Activated CD4-positive, alpha-beta T cell treated with anti-CD3 and anti-CD28 coated beads for 4 hours (primary cell): Measurements from ENCODE around the gene IFI27L1.

ENCODE experiments used
- DNase-seq, 2 donors: peaks; one replicate each; pipeline ENCODE4 v3.0.0-alpha.2; 2020

IFI27L1 gene

GRCh38 chr14:94081386-94081820 is 293 bp downstream of the IFI27L1 start:
- DNase-seq: no peak

DNA sequence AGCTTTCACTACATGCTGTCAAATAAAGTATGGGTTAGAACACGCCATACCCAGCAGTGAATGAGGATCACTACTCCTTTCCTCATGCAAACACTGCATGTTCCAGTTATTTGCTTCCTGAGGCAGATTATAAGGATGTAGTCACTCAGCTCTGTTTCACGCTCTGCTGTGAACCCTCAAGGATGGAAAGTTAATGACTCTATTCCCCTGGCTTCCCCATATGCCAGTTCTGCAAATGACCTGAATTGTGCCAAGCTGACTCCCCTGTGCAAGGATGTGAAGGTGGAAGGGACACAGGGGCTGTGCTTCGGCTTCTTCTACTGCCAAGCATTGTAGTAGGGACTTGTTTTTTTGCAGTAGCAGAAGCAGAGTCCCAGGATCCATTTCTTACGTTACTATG is 6.8 kb downstream of the IFI27L1 start:
- no peak for DNase-seq

GRCh38 chr14:94088516-94088915 is 7.4 kb downstream of the IFI27L1 start:
- DNase-seq: no peak

GRCh38 chr14:94089479-94089878 is 8.4 kb downstream of the IFI27L1 start:
- no peak for DNase-seq

GRCh38 chr14:94093418-94093817 is 12.3 kb downstream of the IFI27L1 start:
- DNase-seq: no peak

- DNase-seq: no peak
Observed at GRCh38 chr14:94097091-94097490, 16.0 kb downstream of the IFI27L1 start.

DNA sequence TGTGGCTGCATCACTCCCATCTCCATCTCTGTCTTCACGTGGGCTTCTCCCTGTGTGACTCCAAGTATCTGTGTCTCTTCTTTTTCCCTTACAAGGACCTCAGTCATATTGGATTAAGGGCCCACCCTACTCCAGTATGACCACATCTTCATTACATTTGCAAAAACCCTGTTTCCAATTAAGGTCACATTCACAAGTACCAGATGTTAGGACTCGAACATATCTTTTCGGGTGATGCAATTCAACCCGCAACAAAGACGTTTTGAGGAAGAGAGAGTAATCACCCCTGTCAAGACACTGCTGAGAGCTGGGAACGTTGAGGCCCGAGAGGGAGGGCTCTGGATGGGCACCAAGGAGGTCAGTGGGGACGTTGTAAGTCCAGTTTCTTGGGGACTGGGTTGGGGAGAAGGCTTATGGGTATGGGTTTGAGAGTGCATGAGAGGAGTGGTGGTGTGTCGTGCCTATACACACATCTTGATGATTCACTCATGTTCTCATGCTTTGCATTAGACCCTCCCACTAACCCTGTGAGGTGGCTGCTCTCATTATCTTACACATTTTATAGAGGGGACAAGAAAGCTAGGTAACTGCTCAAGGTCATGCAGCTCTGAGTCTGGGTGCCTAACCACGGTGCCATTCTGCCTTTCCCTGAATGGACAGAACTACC is 17.3 kb downstream of the IFI27L1 start:
- DNase-seq: no peak

DNA sequence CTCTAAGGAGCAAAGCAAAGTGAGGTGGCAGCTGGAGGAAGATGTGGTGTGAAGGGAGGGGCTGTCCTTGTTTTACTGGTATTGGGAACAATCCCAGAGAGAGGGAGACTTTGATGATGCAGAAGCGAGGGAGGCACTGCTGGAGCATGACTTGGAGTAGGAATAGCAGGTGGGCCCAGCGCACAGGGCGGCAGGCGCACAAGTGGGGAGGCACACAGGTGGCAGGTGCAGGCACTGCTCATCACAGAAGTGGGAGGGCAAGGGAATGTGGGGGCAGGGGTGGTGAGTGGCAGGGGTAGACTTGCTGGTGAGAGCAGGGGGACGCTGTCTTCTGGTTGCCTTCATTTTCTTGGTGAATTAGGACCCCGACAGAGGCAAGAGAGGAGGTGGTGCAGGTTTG is 17.9 kb downstream of the IFI27L1 start:
- DNase-seq: no peak

GRCh38 chr14:94100847-94101246 is 19.7 kb downstream of the IFI27L1 start:
- DNase-seq: no peak

DNA sequence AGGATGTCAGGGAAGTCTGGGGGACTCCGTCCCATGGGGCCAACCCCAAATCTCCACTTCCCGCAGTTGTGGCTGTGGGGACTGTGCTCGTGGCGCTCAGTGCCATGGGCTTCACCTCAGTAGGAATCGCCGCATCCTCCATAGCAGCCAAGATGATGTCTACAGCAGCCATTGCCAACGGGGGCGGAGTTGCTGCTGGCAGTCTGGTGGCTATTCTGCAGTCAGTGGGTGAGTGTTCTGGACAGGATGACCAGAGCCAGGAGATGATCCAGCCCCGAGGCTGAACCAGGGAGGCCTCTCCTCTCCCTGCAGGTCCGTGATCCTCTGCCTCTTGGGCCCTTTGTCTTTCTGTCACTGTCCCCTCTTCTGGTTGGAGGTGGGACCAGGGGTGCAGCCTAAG is 20.6 kb downstream of the IFI27L1 start:
- no peak for DNase-seq

DNA sequence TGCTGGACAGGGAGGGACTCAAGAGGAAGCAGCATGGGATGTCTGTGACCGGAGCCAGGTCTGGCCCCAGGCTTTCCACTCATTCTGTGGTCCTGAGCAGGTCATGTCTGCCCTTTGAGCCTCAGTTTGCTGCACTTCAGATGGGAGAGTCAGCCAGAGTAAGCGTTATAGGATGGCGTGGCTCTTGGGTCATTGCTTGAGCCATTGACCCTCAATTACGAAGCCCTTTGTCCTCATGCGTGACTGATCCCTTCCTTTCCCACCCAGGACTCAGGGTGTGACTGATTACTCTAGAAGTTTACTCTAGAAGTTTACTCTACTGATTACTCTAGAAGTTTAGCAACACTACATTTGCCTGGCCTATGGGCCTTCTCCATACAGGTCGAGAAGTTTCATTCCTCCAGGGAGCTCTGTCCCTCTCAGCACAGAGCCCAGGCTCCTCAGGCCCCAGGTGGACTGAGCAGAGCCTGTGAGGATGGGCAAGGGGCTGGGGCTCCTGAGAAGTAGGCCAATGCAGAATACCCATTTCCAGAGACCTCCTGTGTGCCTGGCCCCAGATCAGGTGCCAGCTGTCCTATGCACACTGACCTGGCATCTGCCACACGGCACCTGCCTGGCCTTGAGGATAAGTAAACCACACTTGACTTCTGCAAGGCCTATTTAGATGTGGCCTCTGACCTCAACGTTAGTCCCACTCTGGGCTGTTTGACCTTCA is 21.8 kb downstream of the IFI27L1 start:
- no peak for DNase-seq

DNA sequence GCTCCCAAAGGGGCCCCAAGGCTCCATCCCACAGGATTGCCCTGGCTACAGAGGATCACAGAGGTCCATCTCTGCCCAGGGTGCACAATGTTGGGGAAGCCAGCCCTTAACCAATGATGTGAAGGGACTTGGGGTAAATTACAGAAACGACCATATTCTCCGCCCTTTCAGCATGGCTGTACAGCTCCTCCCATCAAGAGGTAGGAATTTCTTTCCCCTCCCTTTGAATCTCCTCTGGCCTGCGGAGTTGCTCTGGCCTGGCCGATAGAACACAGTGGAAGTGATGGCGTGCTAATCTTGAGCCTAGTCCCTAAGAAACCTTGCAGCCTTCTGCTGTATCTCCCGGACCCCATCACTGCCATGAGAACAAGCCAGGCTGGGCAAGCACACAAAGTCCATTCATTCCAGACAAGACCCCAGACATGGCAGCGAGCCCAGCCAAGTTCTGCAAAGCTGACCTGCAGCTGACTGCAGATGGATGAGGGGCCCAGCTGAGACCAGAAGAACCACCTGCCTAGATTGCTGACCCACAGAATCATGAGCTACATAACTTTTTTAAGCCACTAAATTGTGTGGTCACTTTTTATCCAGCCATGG is 22.5 kb downstream of the IFI27L1 start:
- DNase-seq: no peak

GRCh38 chr14:94104731-94105130 is 23.6 kb downstream of the IFI27L1 start:
- no peak for DNase-seq

- no peak for DNase-seq
Observed at GRCh38 chr14:94109915-94110250, 28.8 kb downstream of the IFI27L1 start.

DNA sequence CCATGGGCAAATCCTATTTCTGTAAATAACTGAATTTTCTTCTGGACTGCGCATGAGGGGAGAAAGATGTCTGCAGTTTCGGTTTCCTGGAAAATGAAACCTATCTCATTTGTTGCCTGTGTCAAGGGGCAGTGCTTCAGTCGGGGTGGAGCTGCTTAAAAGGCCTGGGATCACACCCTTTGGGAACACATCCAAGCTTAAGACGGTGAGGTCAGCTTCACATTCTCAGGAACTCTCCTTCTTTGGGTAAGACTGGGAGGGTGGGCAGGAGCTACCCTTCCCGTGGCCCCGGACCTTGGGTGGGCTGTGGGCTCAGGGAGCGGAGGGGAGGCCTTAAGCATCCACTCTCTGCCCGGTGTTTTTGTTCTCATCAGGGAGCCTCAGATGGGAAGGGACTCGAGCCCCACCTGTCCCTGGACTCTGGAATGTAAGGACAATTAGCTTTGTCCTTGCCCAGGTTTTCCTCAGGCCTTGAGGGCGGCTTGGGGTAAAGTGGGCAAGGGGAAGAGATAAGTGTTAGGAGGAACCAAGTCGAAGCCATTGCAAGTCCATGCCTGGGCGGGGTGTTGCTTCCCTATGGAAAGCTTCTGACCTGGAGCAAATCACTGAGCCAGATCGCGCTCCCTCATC is 29.6 kb downstream of the IFI27L1 start, which contains the start of gene IFI27:
Gene IFI27 (plus strand): TSS at position 185 of the 630 bp plus-strand sequence.
- DNase-seq: no peak

- DNase-seq: no peak
Observed at GRCh38 chr14:94111276-94112095, 30.4 kb downstream of the IFI27L1 start.

GRCh38 chr14:94112513-94113063 is 31.5 kb downstream of the IFI27L1 start:
- no peak for DNase-seq

GRCh38 chr14:94113073-94113472 is 32.0 kb downstream of the IFI27L1 start:
- no peak for DNase-seq

DNA sequence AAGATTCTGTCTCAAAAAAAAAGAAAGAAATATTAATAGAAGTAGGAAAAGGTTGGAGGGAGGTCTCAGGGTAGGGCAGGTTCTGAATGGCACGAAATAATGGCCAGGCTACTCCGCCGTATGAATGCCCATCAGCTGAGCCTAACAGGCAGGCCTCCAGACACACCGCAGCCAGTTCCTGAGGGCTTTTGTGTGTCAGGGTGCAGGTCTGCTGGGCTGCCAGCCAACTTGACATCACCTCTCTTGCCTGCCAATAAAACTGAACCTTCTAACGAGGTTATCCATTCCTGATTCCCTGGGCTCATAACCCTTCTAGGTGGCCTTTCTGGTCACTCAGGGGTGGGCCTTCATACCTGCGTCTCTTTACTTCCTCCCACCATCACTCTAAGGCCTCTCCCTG is 32.4 kb downstream of the IFI27L1 start:
- no peak for DNase-seq

GRCh38 chr14:94113908-94114588 is 32.9 kb downstream of the IFI27L1 start:
- DNase-seq: no peak

- no peak for DNase-seq
Observed at GRCh38 chr14:94114589-94115057, 33.5 kb downstream of the IFI27L1 start.

- DNase-seq: no peak
Observed at GRCh38 chr14:94115058-94115591, 34.0 kb downstream of the IFI27L1 start.
